ENCODE results near the gene UBL5.
"Not testable (repeated sequence)": the region's sequence is repeated elsewhere in the genome, so short reads cannot be mapped to it uniquely, and the experiment has no call there.

UBL5 gene

GRCh38 chr19:9789066-9789465 lies 38.7 kb upstream of the UBL5 start:
- DNase-seq (ENCODE audit: extremely low spot score), result no peak
- ChIA-PET POLR2A (interaction anchor here (0.6 kb wide), 1 partner anchor 11 kb away, joined by 3 read pairs; no protein-coding TSS in a partner anchor), CTCF (interaction anchor here (1.2 kb wide), 1 partner anchor 8 kb away, joined by 3 read pairs; no protein-coding TSS in a partner anchor)
- TF ChIP-seq CTCF (IDR thresholded peaks at IDR 0.05; ENCODE audit: control extremely low read depth, extremely low read depth, low read depth, missing control alignments), result no peak

- CTCF ChIA-PET; POLR2A ChIA-PET; DNase-seq (ENCODE audit: extremely low spot score): not testable (repeated sequence)
These were observed 38.1 kb upstream of the UBL5 start for GRCh38 chr19:9789579-9789978.

- POLR2A ChIA-PET; DNase-seq (ENCODE audit: extremely low spot score): not testable (repeated sequence)
- CTCF ChIA-PET, result interaction anchor here (0.8 to 1.5 kb wide), 4 partner anchors 158 to 655 kb away, joined by 3 to 7 read pairs (median 3); no protein-coding TSS in a partner anchor
These were observed 36.7 kb upstream of the UBL5 start for GRCh38 chr19:9791073-9791367.

- CTCF ChIA-PET, result interaction anchor here (0.8 to 1.5 kb wide), 2 partner anchors 158 to 166 kb away, joined by 3 to 7 read pairs; no protein-coding TSS in a partner anchor
- DNase-seq (ENCODE audit: extremely low spot score), result peak; percentile 90
- no peak for TF ChIP-seq CTCF (IDR thresholded peaks at IDR 0.05; ENCODE audit: control extremely low read depth, extremely low read depth, low read depth, missing control alignments)
- POLR2A ChIA-PET, result no interaction called here
These were observed 36.0 kb upstream of the UBL5 start for GRCh38 chr19:9791552-9792205.

- DNase-seq (ENCODE audit: extremely low spot score), result peak; percentile 89
- TF ChIP-seq CTCF (IDR thresholded peaks at IDR 0.05; ENCODE audit: control extremely low read depth, extremely low read depth, low read depth, missing control alignments), result no peak
- POLR2A ChIA-PET, result no interaction called here
- CTCF ChIA-PET, result interaction anchor here (1.5 kb wide), 1 partner anchor 167 kb away, joined by 10 read pairs; no protein-coding TSS in a partner anchor
These were observed 35.3 kb upstream of the UBL5 start for GRCh38 chr19:9792206-9793070.

GRCh38 chr19:9793071-9793591 lies 34.6 kb upstream of the UBL5 start:
- TF ChIP-seq CTCF (IDR thresholded peaks at IDR 0.05; ENCODE audit: control extremely low read depth, extremely low read depth, low read depth, missing control alignments), result no peak
- ChIA-PET CTCF (interaction anchor here (0.8 to 1.5 kb wide), 4 partner anchors 13 to 588 kb away, joined by 3 to 10 read pairs (median 4); no protein-coding TSS in a partner anchor), POLR2A (no interaction called here)
- DNase-seq (ENCODE audit: extremely low spot score), result no peak

- ChIA-PET POLR2A (no interaction called here), CTCF (interaction anchor here (0.7 to 3.4 kb wide), 21 partner anchors 8 to 591 kb away, joined by 3 to 30 read pairs (median 4); partner anchors contain the start of genes PIN1, UBL5, ZNF266 and ZNF562)
- peak; percentile 70 for DNase-seq (ENCODE audit: extremely low spot score)
- TF ChIP-seq CTCF (IDR thresholded peaks at IDR 0.05; ENCODE audit: control extremely low read depth, extremely low read depth, low read depth, missing control alignments), result peak; percentile 81
These were observed 31.5 kb upstream of the UBL5 start for GRCh38 chr19:9796113-9796773.
